Measurements from ENCODE around the gene C1orf52. TPM values are rescaled to one million over a fixed set of nuclear protein-coding genes. Genes with fewer than 3 reads are reported as not detected.

C1orf52 gene
- total and polyA plus RNA-seq, 2 of the 13 experiments (the other 11 are each of a cell fraction or from before 2014, with no cell fraction given), result 19.4 to 27.4 TPM

- TF ChIP-seq NR3C1 (CRISPR knock-in tag; IDR thresholded peaks at IDR 0.05) (no peak), HNF1A (IDR thresholded peaks at IDR 0.05; ENCODE audit: low read depth) (no peak), HNF1A (CRISPR knock-in tag; IDR thresholded peaks at IDR 0.05; ENCODE audit: borderline replicate concordance) (peak; percentile 42; the same call in 1 of the 2 replicates), ZNF607 (CRISPR knock-in tag; IDR thresholded peaks at IDR 0.05; ENCODE audit: borderline replicate concordance) (0 out of 2 replicates have a peak, but pooled peaks have one; percentile 22), ZNF253 (CRISPR knock-in tag; IDR thresholded peaks at IDR 0.05; ENCODE audit: borderline replicate concordance) (no peak), ZFP36L1 (CRISPR knock-in tag; IDR thresholded peaks at IDR 0.05) (no peak), KAT8 (CRISPR knock-in tag; IDR thresholded peaks at IDR 0.05) (peak; percentile 89), TERF1 (CRISPR knock-in tag; IDR thresholded peaks at IDR 0.05) (no peak), ZC3H13 (CRISPR knock-in tag; IDR thresholded peaks at IDR 0.05) (no peak; the same call in 1 of the 2 replicates), NRL (CRISPR knock-in tag; IDR thresholded peaks at IDR 0.05; ENCODE audit: borderline replicate concordance) (0 out of 2 replicates have a peak, but pooled peaks have one; percentile 47), MTERF4 (CRISPR knock-in tag; IDR thresholded peaks at IDR 0.05) (no peak), ZNF713 (CRISPR knock-in tag; IDR thresholded peaks at IDR 0.05) (no peak), HOXA3 (CRISPR knock-in tag; IDR thresholded peaks at IDR 0.05) (peak; percentile 50; the same call in 1 of the 2 replicates), ZMAT5 (CRISPR knock-in tag; IDR thresholded peaks at IDR 0.05; ENCODE audit: borderline replicate concordance, low read depth) (no peak), MBNL3 (CRISPR knock-in tag; conservative IDR thresholded peaks at IDR 0.05) (no peak), CREBL2 (CRISPR knock-in tag; IDR thresholded peaks at IDR 0.05; ENCODE audit: borderline replicate concordance) (no peak), GLMP (CRISPR knock-in tag; IDR thresholded peaks at IDR 0.05; ENCODE audit: borderline replicate concordance) (no peak), ZFX (CRISPR knock-in tag; IDR thresholded peaks at IDR 0.05; ENCODE audit: low read depth) (peak; percentile 51), KMT2A (CRISPR knock-in tag; IDR thresholded peaks at IDR 0.05) (peak; percentile 89)
These were observed at the start of gene C1orf52 (continued) for GRCh38 chr1:85259118-85259911.

Measured in HepG2 (cell line).